Breast epithelium (tissue), 4 donors: ENCODE results near the gene NUP210L. TPM values are rescaled to one million over a fixed set of nuclear protein-coding genes. Genes with fewer than 3 reads are reported as not detected.

Experiments used
- DNase-seq, 2 donors: peaks; one replicate each; pipeline ENCODE4 v3.0.0-alpha.2; 2019; ENCODE audit warnings: low spot score in 2 of 2
- H3K27ac ChIP-seq, 2 donors: fragments of 200-600 bp; sonication (generic) in 1 of 2; one replicate each; pipeline ENCODE4 v1.5.1; 2016 to 2019; ENCODE audit warnings: mild to moderate bottlenecking in 1 of 2
- H3K27me3 ChIP-seq, 2 donors: fragments of 200-600 bp; sonication (generic) in 1 of 2; one replicate each; pipeline versions ENCODE4 v1.5.1 to v1.6.0; 2017 to 2019; ENCODE audit warnings: control low read depth in 1 of 2, mild to moderate bottlenecking in 1 of 2
- H3K36me3 ChIP-seq: fragments of 200-600 bp; one replicate; pipeline ENCODE4 v1.5.1; 2019
- H3K4me1 ChIP-seq, 2 donors: fragments of 200-600 bp; sonication (generic); one replicate each; pipeline ENCODE4 v1.5.1; 2016 to 2019; ENCODE audit warnings: control low read depth in 1 of 2
- H3K4me3 ChIP-seq, 3 donors: fragments of 200-600 bp; sonication (generic); 1 replicate in 2 of 3; 2 replicates in 1 of 3; pipeline ENCODE4 v1.5.1; 2016 to 2019; ENCODE audit warnings: mild to moderate bottlenecking in 3 of 3, moderate library complexity in 2 of 3
- H3K9me3 ChIP-seq, 2 donors: fragments of 200-600 bp; sonication (generic) in 1 of 2; one replicate each; pipeline ENCODE4 v1.5.1; 2016 to 2019; ENCODE audit warnings: control low read depth in 1 of 2
- CTCF ChIP-seq, 3 donors: fragments of 450-650 bp; IDR thresholded peaks; one replicate each; pipeline ENCODE4 v1.5.1; 2016 to 2017; ENCODE audit warnings: antibody characterized with exemption in 3 of 3, mild to moderate bottlenecking in 3 of 3, moderate library complexity in 3 of 3
- POLR2A ChIP-seq: fragments of 450-650 bp; IDR thresholded peaks from one replicate; pipeline ENCODE4 v1.6.1; 2016; ENCODE audit warnings: antibody characterized with exemption, mild to moderate bottlenecking, moderate library complexity
- POLR2AphosphoS5 ChIP-seq, 3 donors: sonication (generic); formaldehyde crosslinking; IDR thresholded peaks; one replicate each; pipeline ENCODE4 v1.6.1; 2017; ENCODE audit warnings: antibody characterized with exemption in 3 of 3
- intact Hi-C: fragments of 100-400 bp; cut with DNase I; formaldehyde crosslinking; loops from one replicate; pipeline ENCODE4 v1.15.1; 2023; ENCODE audit warnings: low total_unique reads
- total RNA-seq, 3 donors: library from RNA; depleted of rRNA; stranded (reverse); fragments of >200 nt; gene quantifications; one replicate each; pipeline ENCODE4 v1.1.0, GENCODE V29; 2016

NUP210L gene
- total RNA-seq, 3 donors from 2014 or later = under 0.01 TPM; not detected in 2

- peak within 1 kb of the TSS; percentile 52 to 81 for H3K27ac ChIP-seq
- intact Hi-C loops = no loop called here
- no peaks in the 10 kb centered on the region for H3K4me1 ChIP-seq
- DNase-seq = no peak
- H3K27me3 ChIP-seq = no peaks in the 10 kb centered on the region
- TF ChIP-seq CTCF (IDR thresholded peaks at IDR 0.05) = no peak
- no peak for TF ChIP-seq POLR2AphosphoS5 (IDR thresholded peaks at IDR 0.05)
- TF ChIP-seq POLR2A = no peak
- H3K36me3 ChIP-seq = no peaks in the 10 kb centered on the region
- no peaks in the 10 kb centered on the region for H3K9me3 ChIP-seq
- no peak within 1 kb of the TSS for H3K4me3 ChIP-seq
Observed at GRCh38 chr1:154191990-154192461, 37.2 kb upstream of the NUP210L start, which contains the start of gene TPM3. TSS of gene TPM3 (minus strand) at chr1:154192100. CDS start at chr1:154192018, 82 bp downstream.

GRCh38 chr1:154190550-154190949 lies 35.7 kb upstream of the NUP210L start:
- no peaks in the 10 kb centered on the region for H3K36me3 ChIP-seq

GRCh38 chr1:154186852-154187501 lies 32.1 kb upstream of the NUP210L start:
- no peak for DNase-seq
- no peak overlapping the region for H3K27ac ChIP-seq
- intact Hi-C loops = loop anchor here (1.0 to 10.0 kb wide), 2 partner anchors 14 to 1718 kb away; no protein-coding TSS in a partner anchor
- H3K36me3 ChIP-seq = no peaks in the 10 kb centered on the region
- H3K4me3 ChIP-seq = no peak overlapping the region
- H3K4me1 ChIP-seq = peaks cover 0 to under 1% of the 10 kb centered on the region in 2 donors
- no peaks in the 10 kb centered on the region for H3K27me3 ChIP-seq
- no peak for TF ChIP-seq POLR2A
- no peak for TF ChIP-seq CTCF (IDR thresholded peaks at IDR 0.05)
- TF ChIP-seq POLR2AphosphoS5 (IDR thresholded peaks at IDR 0.05) = no peak
- H3K9me3 ChIP-seq = no peaks in the 10 kb centered on the region

More at GRCh38 chr1:154190550-154190949, 35.7 kb upstream of the NUP210L start:
- Histone ChIP-seq H3K27me3 (no peaks in the 10 kb centered on the region), H3K4me1 (no peaks in the 10 kb centered on the region), H3K9me3 (no peaks in the 10 kb centered on the region), H3K4me3 (no peak overlapping the region), H3K27ac (peak overlapping the region in 1 of 2 donors; percentile 52)
- DNase-seq = peak in 1 of 2 donors; percentile 29
- intact Hi-C loops = no loop called here
- no peak for TF ChIP-seq POLR2A
- TF ChIP-seq POLR2AphosphoS5 (IDR thresholded peaks at IDR 0.05) = peak in 1 of 3 donors; percentile 16

- TF ChIP-seq POLR2AphosphoS5 (IDR thresholded peaks at IDR 0.05) = no peak
- no peak for TF ChIP-seq POLR2A
- peak in 1 of 3 donors; percentile 35 for TF ChIP-seq CTCF (IDR thresholded peaks at IDR 0.05)
- no peak overlapping the region for H3K27ac ChIP-seq
- intact Hi-C loops = loop anchor here (10.0 kb wide), 1 partner anchor 1719 kb away; no protein-coding TSS in a partner anchor
- H3K36me3 ChIP-seq = no peaks in the 10 kb centered on the region
- no peaks in the 10 kb centered on the region for H3K27me3 ChIP-seq
- H3K9me3 ChIP-seq = no peaks in the 10 kb centered on the region
- peak; percentile 27 to 62 for DNase-seq
- H3K4me3 ChIP-seq = no peak overlapping the region
- peaks cover 0 to 6% of the 10 kb centered on the region in 2 donors for H3K4me1 ChIP-seq
Observed at GRCh38 chr1:154186177-154186576, 31.3 kb upstream of the NUP210L start.

- H3K4me1 ChIP-seq = peaks cover 12 to 19% of the 10 kb centered on the region in 2 donors
- H3K36me3 ChIP-seq = no peaks in the 10 kb centered on the region
- intact Hi-C loops = loop anchor here (10.0 kb wide), 1 partner anchor 1722 kb away; no protein-coding TSS in a partner anchor
- peak overlapping the region; percentile 92 to 93 for H3K27ac ChIP-seq
- TF ChIP-seq CTCF (IDR thresholded peaks at IDR 0.05) = peak; percentile 13 to 45 (median 41)
- TF ChIP-seq POLR2A = peak; percentile 93
- peak; percentile 96 to 98 (median 97) for TF ChIP-seq POLR2AphosphoS5 (IDR thresholded peaks at IDR 0.05)
- peak overlapping the region; percentile 80 to 93 (median 88) for H3K4me3 ChIP-seq
- H3K9me3 ChIP-seq = no peaks in the 10 kb centered on the region
- H3K27me3 ChIP-seq = no peaks in the 10 kb centered on the region
- peak; percentile 95 to 98 for DNase-seq
Observed at GRCh38 chr1:154183046-154183915, 28.4 kb upstream of the NUP210L start.
